GM18861 (cell line): Measurements from ENCODE around the gene SYNPR.

ENCODE experiments used
- ATAC-seq: cut with Tn5 transposase; IDR thresholded peaks from one replicate; pipeline ENCODE4 v1.9.1; 2021; ENCODE audit not compliant: unreplicated experiment

The SYNPR gene

DNA sequence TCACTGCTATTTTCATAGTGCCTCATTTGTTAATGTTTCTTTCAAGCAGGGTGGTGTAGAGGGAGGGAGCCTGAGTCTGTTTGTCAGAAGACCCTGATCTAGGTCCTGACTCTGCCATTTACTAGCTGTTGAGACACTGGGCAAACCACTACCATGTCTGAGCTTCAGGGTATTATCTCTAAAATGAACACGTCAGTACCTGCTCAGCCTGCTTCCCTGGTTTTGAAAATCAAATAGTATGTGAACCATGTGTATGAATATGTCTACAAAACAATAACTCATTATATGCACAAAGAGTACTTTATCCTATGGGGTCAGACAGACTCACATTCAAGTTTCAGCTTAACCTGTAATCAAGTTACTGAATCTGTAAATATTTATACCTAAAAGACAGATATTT is 25.1 kb downstream of the SYNPR start:
- ATAC-seq, result no peak

DNA sequence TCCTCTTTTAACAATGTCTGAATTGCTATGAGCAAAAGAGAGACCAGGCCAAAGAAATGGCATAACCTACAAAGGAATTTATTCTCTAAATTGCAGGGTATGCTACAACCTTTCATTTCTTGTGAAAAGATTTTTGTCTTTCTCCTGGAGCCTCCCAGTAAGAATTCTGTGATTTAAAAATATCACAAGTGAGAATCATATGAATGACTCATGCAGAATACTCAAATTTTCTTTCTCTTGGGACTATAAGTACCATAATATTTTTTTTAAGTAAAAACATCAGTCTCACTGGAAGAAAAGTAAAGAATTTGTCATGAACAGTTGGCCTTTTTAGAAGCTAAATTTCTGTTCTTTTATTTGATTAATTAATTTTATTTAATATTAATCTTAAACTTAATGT is 26.3 kb downstream of the SYNPR start:
- no peak for ATAC-seq

DNA sequence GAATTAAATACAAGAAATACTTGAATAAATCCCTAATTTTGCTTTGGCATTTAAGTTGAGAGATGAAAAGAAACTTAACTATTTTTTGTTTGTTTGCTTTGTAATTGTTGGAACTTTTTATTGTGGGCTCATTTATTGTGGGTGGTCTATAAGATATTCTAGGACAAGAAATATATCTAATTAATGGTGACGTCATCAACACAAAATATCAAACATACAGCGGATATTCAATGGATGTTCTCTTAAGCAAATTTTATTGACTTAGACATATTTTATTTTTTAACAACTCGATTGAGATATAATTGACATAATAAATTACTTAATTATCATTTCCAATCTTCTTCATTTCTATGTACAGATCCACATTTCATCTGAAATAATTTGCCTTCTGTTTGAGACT is 30.0 kb downstream of the SYNPR start:
- no peak for ATAC-seq

DNA sequence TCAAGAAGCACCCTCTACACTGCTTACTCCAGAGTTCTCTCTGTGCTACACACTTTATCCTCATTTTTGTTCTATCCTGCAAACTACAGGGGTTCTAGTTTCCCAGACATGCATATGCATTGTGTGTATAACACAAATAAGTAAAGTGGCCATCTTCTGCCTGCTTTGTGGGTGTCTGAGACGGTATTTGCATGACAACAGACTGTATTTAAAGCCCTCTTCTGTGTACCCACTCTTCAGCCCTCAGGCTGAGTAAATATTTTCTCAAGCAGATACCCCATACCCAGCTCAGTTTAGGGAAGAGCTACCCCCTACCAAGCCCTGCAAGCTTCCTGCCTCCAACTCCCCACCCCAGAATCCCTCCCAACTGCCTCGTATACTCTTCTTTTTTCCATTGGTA is 31.7 kb downstream of the SYNPR start:
- no peak for ATAC-seq

DNA sequence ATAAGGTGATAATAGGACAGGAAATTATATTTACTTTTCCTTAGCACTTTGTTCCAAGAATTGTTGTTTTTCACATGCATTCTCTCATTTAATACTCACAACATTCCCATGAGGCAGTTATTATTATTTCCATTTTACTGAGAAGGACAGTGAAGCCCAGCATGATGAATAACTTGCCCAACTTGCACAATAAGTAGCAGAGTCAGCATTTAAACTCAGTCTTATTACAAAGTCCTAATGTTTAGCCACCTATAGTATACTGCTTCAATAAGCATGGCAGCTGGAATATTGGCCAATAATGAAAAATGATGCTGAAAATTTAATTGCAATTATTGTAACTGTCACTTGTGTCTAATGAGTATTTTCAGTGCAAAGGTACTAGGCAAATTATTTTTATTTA is 45.7 kb downstream of the SYNPR start:
- ATAC-seq, result no peak

DNA sequence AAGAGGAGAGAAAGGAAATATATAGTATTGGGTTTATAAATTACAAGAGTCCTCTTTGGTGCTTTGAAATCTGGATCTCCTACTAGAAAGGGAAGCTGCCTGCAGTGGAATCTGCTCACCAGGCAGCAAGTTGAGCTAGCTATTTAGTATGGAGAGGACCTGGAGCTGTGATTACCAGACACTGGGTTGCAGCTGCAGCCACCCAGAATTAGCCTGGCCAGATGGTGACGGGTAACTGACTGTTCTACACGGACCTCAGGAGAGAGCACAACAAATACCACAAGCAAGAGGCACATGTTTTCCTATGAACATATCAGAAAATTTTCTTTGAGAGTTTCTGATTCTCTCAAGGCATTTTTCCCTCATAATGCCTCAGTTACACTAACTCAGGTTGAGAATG is 46.5 kb downstream of the SYNPR start:
- no peak for ATAC-seq

DNA sequence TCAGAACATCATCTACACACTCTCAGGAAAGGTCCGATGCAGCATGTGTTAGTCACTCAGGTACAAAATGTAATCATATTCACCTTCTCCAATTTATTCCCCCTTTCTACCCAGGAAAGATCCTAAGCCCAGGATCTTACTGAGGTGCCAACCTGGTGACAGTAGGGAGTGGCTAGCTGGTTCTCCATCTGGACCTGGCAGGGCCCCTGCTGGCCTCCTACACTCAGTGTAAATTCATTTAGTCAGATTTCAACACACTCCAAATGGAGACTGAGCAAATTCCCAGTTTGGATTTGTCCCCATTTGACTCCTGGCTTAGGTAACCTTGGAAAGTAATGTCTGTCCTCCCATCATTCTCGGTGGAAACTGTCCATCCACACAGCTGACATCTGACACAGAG is 47.3 kb downstream of the SYNPR start:
- ATAC-seq, result no peak

DNA sequence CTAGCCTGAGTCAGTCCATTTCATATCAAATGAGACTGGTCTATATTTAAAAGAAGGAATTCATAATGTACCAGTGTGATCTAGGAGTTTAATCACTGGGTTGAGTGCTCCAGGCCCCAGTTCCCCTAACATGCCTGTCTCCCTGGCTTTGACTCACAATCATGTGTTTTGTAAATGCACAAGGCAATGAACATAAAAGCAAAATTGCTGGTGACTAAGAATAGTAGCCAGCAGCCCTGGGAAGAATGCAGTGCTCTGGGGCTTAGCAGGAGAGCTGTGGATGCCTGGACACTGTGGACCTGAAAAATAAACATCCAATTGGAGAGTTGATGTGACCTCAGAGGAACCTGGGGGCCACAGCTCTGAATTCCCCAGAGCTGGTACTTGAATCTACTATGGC is 50.3 kb downstream of the SYNPR start:
- no peak for ATAC-seq

DNA sequence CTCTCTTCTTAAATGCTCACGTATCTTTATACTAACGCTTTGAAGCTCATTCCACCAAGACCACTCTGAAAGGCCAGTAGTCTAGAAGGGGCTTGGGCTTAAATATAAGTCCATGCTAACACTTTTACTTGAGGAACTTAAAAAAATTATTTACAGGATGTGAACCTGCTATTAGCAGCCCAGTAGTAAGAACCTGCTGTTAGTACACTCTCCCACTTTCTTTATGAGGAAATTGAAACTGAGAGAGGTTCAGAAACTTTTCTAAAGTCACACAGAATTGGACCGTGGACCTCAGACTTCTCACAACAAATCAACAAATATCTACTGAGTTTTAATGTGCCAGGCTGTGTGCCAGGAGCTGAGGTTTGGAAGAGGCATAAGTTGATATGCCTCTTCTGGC is 53.4 kb downstream of the SYNPR start:
- ATAC-seq, result no peak

DNA sequence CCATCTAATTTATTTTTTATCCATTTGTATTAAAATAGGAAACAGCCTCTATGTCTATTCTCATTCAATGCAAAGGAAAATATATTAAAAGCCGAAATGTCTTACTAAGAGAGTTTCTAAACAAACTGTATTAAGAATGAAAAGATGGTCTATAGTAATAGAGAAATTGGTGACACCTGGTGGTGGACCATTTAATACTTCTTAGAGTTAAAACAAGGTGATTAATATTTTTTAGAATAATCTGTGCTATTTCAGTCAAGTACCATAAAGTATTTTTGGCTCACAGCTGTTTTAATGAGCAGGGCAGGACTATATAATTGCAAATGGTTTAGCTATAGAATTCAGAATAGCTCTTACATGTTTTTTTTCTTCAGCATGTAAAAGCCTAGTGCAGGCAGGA is 55.7 kb downstream of the SYNPR start:
- no peak for ATAC-seq

DNA sequence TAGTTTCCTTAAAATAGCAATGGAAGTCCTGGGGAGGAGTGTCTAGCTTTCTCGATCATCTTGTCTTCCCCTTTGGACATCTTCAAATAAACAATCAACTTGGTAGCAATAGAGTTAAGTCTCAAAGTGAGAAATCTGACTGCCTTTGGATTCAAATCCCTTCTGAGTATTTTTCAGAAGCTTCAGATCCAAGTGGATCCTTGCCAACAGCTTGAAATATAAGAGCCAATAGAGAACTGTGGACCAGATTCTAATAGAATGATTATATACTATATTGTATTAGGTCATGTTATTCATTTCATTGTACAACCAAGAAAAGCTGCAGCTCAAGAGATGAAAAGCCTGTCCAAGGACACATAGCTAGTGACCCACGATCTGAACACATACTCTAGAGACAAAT is 60.2 kb downstream of the SYNPR start:
- no peak for ATAC-seq

DNA sequence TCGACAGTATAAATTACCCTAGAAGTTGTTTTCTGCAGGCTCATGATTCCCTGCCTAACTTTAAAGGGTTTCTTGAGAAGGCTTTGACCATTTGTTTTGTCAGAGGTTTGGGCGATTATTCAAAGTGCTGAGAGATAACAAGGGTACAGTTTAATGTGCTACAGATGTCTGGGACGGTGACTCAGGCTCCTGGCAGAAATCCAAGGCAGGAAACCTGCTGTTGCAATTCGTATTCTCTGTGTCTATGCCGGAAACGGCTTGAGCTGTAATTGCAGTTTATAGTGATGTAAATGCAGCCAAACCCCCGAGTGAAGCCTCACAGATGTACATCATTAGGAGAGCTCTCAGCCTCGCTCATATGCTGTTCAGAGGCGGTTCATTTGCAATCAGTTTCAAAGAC is 65.6 kb downstream of the SYNPR start:
- peak; percentile 59 for ATAC-seq

DNA sequence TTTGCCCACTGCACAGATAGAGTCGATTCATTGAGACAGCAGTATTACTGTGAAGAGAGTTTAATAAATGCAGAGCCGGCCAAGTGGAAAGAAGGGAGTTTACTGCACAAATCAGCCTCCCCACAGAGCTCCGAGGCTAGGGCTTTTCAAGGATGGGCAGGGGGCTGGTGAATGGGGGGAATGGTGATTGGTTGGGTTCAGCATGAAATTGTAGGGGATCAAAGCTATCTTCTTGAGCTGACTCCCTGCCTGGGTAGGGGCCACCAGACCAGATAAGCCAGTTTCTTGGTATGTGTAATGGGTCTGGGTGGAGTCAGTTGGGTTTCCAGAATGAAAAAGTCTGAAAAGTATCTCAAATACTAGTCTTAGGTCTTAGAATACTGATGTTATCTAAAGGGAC is 66.6 kb downstream of the SYNPR start:
- no peak for ATAC-seq

DNA sequence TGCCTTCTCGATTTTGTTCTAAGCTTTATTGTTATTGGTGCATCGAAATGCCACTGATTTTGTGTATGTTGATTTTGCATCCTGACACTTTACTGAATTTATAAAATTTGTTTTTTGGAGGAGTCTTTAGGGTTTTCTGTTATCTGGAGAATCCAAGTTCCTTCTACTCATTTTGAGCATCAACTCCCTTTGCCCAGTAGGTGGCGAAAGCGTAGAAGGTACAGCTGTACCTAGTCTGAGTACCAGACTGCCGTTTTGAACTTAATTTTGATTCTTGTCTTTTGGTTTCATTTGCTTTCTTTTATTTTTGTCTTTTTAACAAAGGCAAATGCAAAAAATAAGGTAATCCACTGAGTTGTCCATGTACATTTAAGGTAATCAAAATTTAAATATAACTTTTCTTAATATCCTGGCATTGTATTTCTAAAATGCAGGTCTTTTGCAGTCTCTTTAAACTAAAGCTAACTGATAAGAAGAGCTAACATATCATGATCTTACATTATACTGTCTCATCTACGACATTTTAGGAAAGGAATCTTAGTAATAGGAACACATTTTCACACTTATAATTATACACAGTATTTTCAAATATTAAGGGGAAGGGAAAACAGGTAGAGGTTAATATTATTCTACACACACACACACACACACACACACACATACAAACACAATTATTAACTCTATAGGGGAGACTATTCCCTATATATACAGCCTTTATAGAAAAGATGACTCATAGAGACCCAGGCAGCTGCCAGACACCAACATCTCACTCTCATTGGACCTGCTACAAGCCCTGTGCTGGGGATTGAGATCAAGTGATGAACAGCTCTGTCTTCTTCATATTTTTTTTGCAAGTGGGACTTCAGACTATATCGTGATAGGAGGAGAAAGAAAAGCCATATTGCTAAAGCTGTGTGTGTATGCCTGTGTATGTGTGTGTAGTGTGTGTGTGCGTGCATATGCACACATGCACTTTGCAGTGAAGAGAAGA is 71.8 kb downstream of the SYNPR start:
- peak; percentile 81 for ATAC-seq

DNA sequence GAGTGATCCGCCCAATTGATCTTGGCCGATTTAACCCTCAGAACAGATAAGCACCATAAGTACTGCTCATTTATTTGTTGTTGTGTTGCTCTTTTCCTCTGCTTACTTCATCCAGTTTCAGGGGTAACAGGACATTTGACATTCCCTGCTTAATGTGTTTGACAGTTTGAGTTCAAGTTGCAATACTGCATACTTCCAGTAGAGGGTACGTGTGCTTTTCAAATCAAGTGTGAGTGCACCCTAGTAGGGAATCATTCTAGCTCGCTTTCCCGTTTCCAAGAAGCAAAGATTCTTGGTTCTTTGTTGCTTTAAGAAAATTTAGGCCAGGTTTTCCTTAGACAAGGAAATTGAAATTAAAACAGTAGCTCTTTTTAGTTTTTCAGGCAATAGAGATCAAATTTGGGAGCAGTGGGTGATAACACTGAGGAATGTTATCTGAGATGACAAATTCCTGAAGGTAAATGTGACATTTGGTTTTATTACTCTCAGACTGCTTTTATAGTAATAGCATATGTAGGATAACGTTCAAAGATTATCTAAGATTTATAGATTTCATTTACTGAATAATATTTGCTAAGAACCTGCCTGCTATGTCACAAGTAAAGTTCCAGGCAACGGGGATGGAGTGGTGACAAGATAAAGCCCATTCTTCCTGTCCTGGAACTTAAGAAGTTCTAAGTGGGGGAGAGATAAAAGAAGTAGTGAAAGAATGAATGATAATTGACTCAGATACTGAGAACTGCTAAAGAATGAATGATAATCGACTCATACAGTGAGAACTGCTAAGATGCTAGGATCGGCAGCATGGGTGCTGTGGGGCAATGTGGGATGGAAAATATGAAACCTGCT is 73.3 kb downstream of the SYNPR start:
- peak; percentile 71 for ATAC-seq

DNA sequence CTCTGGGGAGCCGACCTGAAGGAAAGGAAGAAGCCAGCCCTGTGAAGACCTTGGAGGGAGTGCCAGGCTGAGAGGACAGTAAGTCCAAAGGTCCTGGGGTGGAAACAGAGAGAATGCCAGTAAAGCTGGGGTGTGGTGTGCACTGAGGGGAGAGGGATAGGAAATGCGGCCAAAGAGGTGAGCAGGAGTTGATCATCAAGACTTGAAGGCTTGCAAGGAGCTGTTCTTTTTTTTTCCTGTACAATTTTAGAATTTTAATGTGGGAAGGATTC is 73.8 kb downstream of the SYNPR start:
- no peak for ATAC-seq

DNA sequence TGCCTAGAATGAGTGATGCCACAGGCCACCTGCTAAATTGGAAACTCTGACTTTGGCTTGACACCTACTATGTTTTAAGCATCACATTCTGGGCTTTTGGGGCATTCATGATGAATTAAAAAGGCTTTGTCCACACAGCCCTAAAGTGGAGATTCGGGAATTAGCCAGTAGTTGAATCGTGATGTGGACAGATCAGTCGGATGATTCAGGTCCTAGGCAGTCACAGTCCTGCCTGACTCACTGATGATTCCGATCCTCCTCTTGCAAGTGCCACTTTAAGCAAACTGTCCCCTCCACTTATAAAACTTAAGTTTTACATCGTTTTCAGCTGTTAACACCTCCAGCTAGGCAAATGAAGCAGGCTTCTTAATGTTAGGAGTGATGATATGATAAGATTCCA is 75.3 kb downstream of the SYNPR start:
- ATAC-seq, result no peak

DNA sequence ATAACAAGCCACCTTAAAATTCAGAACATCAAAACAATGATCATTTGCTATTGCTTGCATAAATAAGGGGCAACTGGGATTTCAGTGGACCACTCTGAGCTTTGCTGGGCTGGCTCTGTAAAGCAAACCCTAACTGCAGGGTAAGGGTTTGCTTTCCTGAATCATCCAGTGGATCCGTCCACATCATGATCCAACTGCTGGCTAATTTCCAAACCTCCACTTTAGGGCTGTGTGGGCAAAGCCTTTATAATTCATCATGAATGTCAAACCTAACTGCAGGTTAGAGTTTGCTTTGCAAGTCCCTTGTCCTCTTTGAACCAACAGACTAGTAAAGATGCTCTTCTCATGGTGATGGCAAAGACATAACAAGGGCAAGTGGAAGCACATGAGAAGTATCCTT is 76.1 kb downstream of the SYNPR start:
- no peak for ATAC-seq

DNA sequence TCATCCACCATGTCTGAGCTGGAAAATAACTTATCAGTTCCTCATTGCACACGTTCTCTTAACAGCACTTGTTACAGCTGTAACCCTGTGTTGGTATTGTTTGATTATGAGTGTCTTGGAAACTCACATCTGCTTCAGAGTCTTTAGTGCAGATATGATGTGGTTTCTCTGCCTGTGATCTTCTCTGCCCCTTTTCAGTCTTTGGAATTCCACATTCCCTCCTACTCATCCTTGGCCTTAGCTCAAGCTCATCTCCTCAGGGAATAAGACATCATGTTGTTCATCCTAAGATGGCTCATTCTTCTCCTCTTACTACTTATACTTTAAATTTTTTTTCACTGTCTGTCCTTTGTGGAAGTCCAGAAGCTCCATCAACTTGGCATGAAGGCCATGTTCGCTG is 77.7 kb downstream of the SYNPR start:
- ATAC-seq, result no peak

DNA sequence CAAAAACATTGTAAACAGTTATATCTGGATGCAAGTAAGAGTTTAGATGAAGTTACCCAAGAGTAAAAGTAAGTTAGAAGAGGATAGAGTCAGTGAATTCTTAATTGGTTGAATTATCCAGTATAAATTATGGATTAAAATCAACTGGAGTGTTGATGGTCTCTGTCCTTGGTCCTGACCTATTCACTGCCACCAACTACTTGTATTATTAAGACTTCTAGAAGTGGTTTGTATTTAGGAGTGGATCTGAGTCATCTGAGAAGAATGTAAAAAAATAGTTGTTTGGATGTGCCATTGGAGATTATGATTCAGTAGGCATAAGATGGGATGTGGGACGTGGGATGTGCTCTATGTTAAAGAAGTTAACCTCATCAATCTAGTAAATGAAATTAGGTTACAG is 86.4 kb downstream of the SYNPR start:
- ATAC-seq, result no peak

DNA sequence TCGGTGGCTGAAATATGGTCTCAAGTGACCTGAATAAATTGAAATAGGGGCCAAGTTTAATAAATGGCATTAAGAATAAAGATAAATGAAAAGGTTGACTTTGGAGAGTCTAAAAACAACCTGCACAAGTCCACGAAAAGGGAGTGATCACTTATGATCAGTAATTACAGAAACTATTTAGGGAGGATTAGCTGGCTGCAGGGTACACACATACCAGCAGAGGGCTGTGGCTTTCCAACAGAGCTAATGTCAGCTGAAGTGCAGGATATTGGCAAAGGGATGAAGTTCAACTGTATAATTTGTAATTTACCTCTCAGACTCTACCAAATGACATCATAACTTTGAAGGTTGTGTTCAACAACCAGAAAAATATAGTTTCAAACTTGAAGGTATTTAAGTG is 86.8 kb downstream of the SYNPR start:
- ATAC-seq, result no peak

DNA sequence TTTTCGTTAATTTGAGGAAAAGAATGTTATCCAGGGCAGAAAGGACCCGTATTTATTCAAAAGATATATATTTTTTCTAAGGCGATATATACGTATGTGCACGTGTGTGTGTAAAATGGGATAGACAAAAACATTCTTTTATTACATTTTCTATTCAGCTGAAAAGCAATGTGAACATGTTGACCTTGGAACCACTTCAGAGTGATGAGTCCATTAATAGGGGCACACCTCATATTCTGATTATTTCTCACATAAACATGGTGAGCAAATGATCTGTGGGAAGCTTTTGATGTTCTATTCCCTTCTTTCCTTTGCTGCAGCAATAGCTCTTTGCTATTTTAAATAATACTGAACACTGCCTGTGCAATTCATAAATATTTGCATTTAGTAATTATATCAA is 87.6 kb downstream of the SYNPR start:
- no peak for ATAC-seq
